HG03439 (cell line): Measurements from ENCODE around the gene NINJ1.
A peak's percentile ranks its signal among the peaks of the same experiment; 100 is the strongest.
"Not testable (repeated sequence)": the region's sequence is repeated elsewhere in the genome, so short reads cannot be mapped to it uniquely, and the experiment has no call there.

Experiments
- ATAC-seq: cut with Tn5 transposase; IDR thresholded peaks from one replicate; pipeline ENCODE4 v1.9.1; 2021; ENCODE audit warnings: mild to moderate bottlenecking, moderate library complexity; ENCODE audit not compliant: unreplicated experiment

NINJ1 gene

GRCh38 chr9:93107151-93107824, 26.8 kb downstream of the NINJ1 start:
- no peak for ATAC-seq

GRCh38 chr9:93105620-93106019, 28.4 kb downstream of the NINJ1 start:
- ATAC-seq = no peak

- ATAC-seq = not testable (repeated sequence)
These were observed 33.0 kb downstream of the NINJ1 start for GRCh38 chr9:93101086-93101485.

GRCh38 chr9:93100276-93100636, 33.8 kb downstream of the NINJ1 start:
- no peak for ATAC-seq

DNA sequence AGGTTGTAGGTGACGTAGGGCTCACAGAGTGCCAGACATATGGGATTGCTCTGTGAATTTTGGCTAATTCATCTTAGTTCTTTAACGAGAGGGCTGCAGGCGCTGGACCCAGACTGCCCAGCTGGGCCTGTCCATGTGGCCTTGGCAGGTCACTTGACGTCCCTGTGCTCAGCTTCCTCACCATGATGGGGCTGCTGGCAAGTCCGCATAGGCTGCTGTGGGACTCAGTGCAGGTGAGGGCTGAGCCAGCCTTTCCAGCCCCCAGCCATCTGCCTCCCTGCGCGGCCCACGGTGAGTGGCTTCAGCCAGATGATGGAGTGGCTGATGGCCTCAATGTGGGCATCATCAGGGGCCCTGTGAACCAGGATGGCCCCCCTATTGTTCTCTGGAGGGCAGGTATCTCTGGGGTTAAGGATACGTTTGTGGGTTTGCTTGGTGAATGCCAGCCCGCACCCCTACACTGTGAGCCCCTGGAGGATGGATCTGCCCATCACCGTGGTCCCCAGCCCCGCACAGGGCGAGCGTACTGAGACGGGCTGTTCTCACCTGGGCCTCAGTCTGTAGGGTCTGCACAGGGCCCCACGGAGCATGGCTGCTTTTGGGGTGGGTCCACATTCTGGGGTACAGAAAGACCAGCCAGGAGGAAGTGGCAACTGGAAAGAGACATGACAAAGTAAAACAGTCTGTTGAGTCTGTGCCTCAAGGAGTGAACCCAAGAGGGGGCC, 34.3 kb downstream of the NINJ1 start:
- no peak for ATAC-seq

DNA sequence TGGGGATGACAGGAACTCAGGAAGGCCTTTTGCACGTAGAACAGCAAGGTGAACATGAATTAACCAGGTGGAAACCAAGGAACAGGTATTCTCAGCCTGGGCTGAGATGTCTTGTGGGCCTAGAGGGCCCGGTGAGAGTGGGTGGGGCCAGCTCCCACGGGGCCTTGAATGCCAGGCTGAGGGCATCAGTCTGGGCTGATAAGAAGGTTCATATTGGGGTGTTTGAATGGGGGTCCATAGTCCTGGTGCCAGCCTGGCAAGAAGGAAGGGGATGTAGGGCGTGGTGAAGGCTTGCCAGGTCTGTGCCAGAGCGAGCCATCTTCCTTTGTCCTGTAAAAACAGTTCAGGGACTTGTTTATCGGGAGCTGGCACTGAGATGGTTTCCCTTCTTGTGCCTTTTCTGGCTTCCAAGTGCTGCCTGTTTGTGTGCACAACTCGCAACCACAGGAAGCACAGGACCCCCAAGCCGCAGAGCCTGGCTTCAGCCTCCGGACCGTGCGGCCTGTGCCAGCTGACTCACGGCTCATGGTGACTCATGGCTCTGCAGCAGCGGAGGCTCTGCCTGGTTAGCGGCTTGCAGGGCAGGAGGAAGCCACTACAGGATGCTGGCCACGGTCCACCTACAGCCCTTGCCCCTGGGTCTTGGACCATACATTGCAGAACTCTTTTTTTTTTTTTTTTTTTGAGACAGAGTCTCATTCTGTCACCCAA, 35.7 kb downstream of the NINJ1 start:
- ATAC-seq = no peak

DNA sequence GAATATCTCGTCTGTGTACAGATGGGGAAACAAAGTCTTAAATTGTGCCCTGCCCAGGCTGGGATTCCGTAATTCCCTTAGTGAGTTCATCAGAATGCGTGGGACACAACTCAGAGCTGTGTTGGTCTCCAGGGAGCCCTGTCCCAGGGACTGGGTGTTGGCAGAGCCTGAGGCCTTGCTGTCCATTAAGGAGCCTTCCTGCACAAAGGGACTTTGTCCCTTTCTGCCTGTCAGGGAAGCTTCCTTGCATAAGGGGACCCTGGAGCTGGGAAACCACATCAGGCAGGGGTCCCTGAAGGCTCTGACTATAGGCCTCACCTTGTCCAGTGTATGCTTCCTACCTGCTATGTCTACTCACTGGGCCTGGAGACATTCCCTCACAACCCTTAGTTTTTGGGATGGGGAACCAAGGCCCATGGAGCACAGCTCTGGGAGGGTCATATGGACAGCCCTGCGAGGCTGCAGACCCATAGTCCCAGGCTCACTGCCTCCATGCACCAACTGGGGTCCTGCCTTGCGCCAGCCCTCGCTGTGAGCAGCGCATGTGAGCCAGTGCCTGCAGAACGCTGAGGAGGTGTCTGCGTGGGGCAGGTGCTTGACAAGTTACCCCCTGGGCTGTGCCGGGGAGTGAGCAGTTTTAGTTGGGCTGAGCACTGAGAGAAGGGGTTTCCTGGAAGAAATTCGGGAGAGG, 36.4 kb downstream of the NINJ1 start:
- ATAC-seq = no peak

- ATAC-seq = no peak
These were observed 37.2 kb downstream of the NINJ1 start for GRCh38 chr9:93096811-93097382.

GRCh38 chr9:93096131-93096802, 37.8 kb downstream of the NINJ1 start, which contains the start of gene CARD19:
Gene CARD19, plus strand, starts transcription at chr9:93096217. Its CDS starts 129 bp downstream, at chr9:93096346.
- peak; percentile 19 for ATAC-seq

GRCh38 chr9:93095205-93096130, 38.6 kb downstream of the NINJ1 start:
- peak; percentile 61 for ATAC-seq

GRCh38 chr9:93094658-93095204, 39.3 kb downstream of the NINJ1 start:
- ATAC-seq = peak; percentile 1

DNA sequence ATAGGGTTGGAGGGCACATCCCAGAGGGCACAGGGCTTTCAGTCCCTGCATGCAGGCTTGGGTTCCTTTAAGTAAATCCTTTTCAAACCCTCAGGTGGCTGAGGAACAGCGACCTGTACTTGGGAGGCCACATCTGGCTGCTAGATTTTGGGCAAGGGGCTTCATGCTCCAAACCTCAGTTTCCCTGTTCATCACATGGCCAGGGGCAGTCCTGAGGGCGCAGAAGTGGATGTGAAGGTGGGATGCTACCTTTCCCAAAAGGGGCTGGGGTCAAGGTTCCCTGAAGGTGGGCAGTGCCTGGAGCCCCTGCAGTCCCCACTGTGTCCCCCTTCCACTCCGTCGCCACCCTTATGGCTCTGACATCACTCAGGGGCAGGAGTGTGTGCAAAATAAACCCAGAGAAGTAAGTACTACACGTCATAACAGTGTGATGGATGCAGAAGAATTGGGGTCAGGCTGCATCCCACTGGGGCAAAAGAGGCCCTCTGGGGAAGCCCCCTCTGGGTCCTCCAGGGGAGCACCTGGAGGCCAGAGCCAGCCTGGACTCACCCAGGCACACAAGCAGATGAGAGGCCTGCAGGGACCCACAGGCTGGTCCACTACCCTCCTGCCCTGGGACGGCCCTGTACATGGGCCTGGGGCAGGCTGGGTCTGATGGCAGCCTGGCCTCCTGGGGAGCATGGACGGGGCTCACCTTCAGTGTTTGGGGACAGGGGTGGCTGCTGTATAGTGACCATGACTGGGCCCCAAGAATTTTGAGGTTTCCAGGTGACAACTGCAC, 40.0 kb downstream of the NINJ1 start:
- ATAC-seq = no peak

DNA sequence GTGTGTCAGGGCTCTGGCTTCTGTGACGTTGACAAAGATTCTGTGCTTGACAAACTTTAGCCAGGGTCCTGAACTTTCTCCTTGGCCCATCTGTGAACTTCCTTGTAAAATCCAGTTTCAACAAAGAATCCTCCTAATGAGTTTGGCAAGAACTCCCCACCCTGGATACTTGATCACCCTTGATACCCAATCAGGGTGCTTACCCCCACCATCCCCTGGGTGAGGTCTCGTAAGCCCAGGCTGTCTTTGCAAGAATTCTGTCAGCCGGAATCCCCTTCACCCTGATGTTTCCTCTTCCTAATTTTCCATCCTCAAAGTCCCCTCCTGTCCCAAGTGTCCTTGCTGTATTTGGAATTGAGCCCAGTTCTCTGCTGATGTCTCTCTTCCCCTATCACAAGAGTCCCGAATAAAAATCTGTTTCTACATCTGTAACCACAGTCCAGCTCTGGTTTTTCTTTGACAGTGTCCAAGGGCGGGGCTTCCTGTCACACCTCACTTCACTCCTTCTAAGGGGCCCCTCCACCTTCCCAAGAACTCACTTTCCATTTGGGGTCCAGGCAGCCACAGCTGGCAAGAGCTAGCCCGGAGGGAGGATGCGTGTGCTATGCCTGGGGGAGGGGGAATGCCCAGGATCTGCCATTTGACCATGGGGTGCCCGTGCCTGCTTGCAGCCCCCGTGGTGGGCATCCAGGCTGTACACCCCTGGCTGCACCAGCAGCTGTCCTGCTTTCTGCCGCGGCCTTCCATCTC, 40.7 kb downstream of the NINJ1 start:
- no peak for ATAC-seq

DNA sequence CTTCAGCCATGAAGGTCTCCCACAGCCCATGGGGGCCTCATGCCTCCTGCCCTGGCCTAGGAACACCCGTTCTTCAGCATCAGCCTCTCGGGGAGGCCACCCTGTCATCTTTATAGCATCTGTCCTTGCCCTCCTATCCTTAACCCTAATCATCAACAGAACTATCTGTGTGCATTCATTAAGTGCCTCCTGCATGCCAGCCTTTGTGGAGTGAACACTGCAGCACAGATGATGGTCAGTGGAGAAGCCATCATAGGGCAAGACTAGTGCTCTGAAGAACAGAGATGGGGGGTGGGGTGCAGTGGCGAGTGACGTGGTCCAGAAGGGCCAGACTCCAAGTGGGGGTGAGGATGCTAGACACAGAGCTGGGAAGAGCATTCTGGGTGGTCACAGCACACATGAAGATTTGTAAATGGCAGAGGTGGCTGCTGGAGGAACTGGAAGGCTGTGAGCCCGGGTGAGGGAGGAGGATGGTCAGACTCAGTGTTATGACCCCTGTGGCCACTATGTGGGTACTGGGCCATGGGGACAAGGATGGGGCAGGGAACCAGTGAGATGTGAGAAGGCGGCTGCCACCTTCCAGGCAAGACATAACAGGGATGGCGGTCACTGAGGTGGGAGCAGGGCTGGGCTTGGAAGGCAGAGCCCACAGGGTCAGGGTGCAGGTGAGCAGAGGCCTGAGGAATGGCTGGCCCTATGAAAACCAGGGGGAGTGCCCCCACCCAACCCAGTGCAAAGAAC, 41.6 kb downstream of the NINJ1 start:
- ATAC-seq = no peak

DNA sequence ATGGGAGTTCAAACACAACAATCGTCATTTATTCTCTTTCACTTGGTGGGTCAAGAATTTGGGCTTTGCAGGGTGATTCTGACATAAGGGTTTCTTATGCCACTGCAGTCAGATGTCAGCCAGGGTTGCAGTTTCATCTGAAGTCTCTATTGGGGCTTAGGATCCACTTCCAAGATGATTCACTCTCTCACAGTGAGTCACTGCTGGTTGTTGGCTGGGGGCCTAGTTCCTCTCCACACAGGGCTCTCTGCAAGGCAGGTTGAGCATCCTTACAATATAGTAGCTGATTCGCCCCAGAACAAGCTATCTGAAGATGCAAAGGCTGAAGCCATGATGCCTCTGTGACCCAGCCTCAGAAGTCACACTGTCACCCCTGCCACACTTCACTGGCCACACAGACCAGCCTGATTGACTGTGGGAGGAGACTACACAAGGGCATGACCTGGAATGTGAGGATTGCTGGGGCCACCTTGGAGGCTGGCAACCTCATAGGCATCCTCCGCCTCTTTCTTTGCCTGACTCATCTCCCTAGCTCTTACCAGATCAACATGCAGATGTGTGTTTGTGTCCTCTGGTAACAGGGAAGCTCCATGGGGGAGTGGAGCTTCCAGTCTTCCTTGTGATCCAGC, 42.5 kb downstream of the NINJ1 start:
- no peak for ATAC-seq

GRCh38 chr9:93091056-93091452, 43.0 kb downstream of the NINJ1 start:
- ATAC-seq = no peak
